TTC549 (cell line): ENCODE data around the gene HCN2.

Experiments
- FAIRE-seq: peaks from 2 replicates; lab custom pipeline; 2012; peaks lifted over from hg19 to GRCh38; lab: Jason Lieb, UNC

The HCN2 gene

GRCh38 chr19:658059-658839 is 68.6 kb downstream of the HCN2 start:
- no peak for FAIRE-seq

DNA sequence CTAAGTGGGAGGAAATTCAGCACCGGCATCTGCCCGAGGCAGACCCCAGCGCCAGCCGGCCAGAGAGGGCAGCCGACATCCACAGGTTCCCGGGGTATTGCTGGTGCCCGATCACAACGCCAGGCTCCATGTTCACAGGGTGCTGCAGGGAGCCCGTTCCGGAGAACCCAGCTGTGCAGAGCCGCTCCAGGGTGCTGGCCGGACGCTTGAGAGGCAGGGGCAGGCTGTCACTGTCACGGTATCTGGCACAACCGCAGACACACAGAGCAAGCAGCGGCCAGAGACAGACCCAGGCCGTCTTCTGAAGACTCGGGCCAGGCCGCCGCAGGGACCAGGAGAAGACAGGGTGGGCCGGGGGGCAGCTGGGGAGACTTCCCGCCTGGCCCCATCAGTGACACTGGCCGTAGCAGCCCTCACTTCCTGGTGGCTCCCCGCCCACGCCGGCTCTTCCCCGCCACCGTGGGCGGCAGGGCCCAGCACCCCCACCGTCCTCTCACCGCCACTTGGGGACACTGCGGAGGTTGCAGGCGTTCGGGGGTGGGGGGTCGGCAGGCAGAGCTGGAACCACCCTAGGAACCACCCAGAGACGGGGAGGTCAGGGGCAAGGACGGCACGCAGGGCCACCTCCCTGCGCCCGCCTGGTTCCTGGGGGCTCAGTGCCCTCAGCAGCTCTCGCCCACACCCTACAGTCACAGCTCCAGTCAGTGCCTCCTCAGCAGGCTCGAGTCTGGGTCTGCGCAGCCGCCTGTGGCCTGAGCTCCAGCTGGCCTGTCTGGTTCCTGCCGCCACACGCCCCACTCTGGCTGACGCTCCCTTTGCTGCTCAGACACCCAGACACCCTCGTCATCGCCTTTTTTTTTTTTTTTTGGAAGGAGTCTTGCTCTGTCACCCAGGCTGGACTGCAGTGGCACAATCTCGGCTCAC is 69.5 kb downstream of the HCN2 start:
- no peak for FAIRE-seq

GRCh38 chr19:660793-661426 is 71.2 kb downstream of the HCN2 start:
- no peak for FAIRE-seq

DNA sequence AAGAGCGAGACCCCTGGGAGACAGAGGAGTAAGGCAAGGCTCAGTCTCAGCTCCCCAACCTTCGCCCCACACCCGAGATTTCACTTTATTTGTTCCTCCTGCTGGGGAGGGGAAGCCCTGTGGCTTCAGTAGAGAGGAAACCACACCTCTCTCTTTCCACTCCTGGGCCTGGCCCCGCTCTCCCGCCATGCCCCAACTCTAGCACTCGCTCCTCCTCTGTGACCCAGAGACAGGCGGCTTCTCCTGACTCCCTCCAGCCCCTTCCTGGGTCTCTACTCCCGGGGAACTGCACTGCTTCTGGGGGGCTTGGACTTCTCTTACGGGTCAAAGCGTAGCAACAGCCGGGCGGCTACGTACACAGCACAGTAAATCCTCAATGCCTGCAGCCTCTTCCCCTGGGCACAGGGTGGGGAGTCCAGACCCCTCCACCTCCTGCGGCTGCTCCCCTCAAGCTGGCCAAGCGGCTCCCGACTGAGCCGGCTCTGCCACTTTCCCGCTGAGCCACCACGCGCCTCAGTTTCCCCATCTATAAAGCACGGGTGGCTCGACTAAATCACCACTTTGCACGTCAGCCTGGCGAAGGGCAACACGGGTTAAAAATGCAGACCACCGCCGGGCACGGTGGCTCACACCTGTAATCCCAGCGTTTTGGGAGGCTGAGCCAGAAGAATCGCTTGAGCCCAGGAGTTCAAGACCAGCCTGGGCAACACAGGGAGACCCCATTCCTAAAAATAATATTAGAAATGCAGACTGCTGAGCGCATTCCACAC is 71.9 kb downstream of the HCN2 start:
- FAIRE-seq: no peak

- FAIRE-seq: no peak
Measured at GRCh38 chr19:662207-662961, 72.7 kb downstream of the HCN2 start.

DNA sequence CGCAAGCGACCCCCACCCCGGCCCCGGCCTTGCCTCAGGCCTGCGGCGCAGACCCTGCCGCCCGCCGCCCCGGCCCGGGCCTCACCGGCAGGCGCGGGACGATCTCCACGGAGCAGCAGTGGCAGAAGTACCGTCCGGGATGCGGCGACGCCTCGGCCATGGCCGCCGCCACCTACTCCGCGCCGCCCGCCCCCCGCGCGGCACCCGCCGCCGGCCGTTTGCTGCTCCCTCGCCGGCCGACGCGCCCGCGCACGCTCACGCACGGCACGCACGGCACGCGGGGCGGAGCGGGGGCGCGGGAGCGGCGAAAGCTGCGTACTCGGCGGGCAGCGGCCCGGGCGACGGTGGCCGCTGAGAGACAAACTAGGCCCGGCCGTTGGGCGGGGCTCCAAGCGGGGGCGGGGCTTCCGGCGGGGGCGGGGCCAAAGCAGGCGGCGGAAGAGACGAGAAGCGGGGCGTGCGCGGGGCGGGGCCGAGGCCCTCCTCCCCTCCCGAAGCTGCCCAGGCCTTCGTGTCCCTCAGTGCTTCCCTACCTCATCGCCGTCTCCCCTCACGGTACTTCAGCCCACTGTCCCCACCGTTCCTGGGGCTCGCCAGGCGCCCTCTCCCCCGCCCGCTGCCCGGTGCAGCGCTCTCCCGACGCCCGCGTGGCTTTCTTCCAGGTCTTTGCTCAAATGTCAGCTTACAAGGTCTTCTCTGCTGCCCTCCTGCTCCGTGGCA is 73.4 kb downstream of the HCN2 start, which contains the start of gene RNF126:
RNF126 (minus strand) TSS at position 253 of the 720 bp plus-strand sequence; CDS start at position 160, 93 bp downstream.
- no peak for FAIRE-seq

GRCh38 chr19:663682-664117 is 74.0 kb downstream of the HCN2 start:
- no peak for FAIRE-seq

DNA sequence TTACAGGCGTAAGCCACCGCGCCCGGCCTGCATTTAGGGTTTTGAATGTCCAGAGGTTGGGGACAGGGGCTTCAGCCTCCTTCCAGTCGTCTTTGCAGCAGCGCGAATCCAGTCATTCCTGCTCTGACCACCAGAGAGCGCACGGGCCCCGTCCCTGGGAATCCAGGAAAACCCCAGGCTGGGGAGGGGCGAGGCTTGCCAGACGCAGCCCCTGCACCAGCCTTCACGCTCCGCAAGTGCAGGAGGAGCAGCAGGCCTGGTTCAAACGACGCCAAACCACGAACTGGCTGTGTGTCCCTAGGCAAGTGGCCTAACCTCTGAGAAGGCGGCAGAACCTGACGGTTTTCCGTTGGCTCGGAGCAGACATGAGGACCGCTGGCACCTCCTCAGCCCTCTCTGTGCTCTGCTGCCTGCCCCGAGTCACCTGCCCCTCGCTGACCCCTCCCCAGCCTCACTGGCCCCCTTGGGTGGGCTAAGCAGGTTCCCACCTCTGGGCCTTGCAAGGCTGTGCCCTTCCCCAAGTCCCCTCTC is 75.3 kb downstream of the HCN2 start:
- FAIRE-seq: no peak
